Liver (tissue), 9 donors: ENCODE measurements around the gene KLHDC3. TPM values are rescaled to one million over a fixed set of nuclear protein-coding genes. Genes with fewer than 3 reads are reported as not detected.

Experiments
- DNase-seq: peaks from one replicate; pipeline ENCODE4 v3.0.0-alpha.2; 2017; ENCODE audit warnings: low spot score
- H3K27ac ChIP-seq, 2 donors: one replicate each; pipeline ENCODE4 v1.7.0; 2013; ENCODE audit warnings: inconsistent platforms in 2 of 2, low read length in 2 of 2, control low read depth in 1 of 2, low read depth in 1 of 2, mild to moderate bottlenecking in 1 of 2
- H3K27me3 ChIP-seq, 4 donors: one replicate each; pipeline versions ENCODE4 v1.6.1 to v1.7.0; 2013; ENCODE audit warnings: low read length in 3 of 4, inconsistent platforms in 1 of 4, mild to moderate bottlenecking in 1 of 4, moderate library complexity in 1 of 4; ENCODE audit not compliant: control insufficient read depth in 4 of 4, insufficient read depth in 4 of 4
- H3K36me3 ChIP-seq, 4 donors: one replicate each; pipeline versions ENCODE4 v1.6.1 to v1.7.0; 2013; ENCODE audit warnings: low read length in 3 of 4, mild to moderate bottlenecking in 3 of 4, low read depth in 1 of 4, moderate library complexity in 1 of 4; ENCODE audit not compliant: control insufficient read depth in 4 of 4, insufficient read depth in 3 of 4
- H3K4me1 ChIP-seq, 4 donors: one replicate each; pipeline versions ENCODE4 v1.6.1 to v1.7.0; 2013; ENCODE audit warnings: low read length in 3 of 4, mild to moderate bottlenecking in 3 of 4, moderate library complexity in 1 of 4; ENCODE audit not compliant: control insufficient read depth in 4 of 4, insufficient read depth in 4 of 4
- H3K4me3 ChIP-seq, 3 donors: one replicate each; pipeline versions ENCODE4 v1.6.1 to v1.7.0; 2013; ENCODE audit warnings: low read length in 3 of 3, control low read depth in 1 of 3, low read depth in 1 of 3, mild to moderate bottlenecking in 1 of 3
- H3K9ac ChIP-seq, 2 donors: one replicate each; pipeline ENCODE4 v1.7.0; 2013; ENCODE audit warnings: low read length in 2 of 2, mild to moderate bottlenecking in 2 of 2, moderate library complexity in 2 of 2, control low read depth in 1 of 2, low read depth in 1 of 2
- H3K9me3 ChIP-seq, 4 donors: one replicate each; pipeline versions ENCODE4 v1.6.1 to v1.7.0; 2013; ENCODE audit warnings: low read length in 3 of 4; ENCODE audit not compliant: control insufficient read depth in 4 of 4
- EGR1 ChIP-seq, 2 donors: IDR thresholded peaks; 2 replicates each; pipeline ENCODE4 v1.6.1; 2016 to 2018; ENCODE audit warnings: antibody characterized with exemption in 2 of 2, low read depth in 2 of 2
- FOXA1 ChIP-seq: IDR thresholded peaks from 2 replicates; pipeline ENCODE4 v1.6.1; 2016; ENCODE audit warnings: antibody characterized with exemption
- FOXA2 ChIP-seq: IDR thresholded peaks from 2 replicates; pipeline ENCODE4 v1.6.1; 2016; ENCODE audit warnings: antibody characterized with exemption
- GABPA ChIP-seq, 2 donors: IDR thresholded peaks in 1 of 2; conservative IDR thresholded peaks in 1 of 2; 2 replicates each; pipeline ENCODE4 v1.6.1; 2016; ENCODE audit warnings: antibody characterized with exemption in 2 of 2, mild to moderate bottlenecking in 1 of 2, moderate library complexity in 1 of 2
- HNF4A ChIP-seq, 2 donors: conservative IDR thresholded peaks; 2 replicates each; pipeline ENCODE4 v1.6.1; 2016; ENCODE audit warnings: antibody characterized with exemption in 2 of 2, mild to moderate bottlenecking in 2 of 2
- HNF4G ChIP-seq: IDR thresholded peaks from 2 replicates; pipeline ENCODE4 v1.6.1; 2016; ENCODE audit warnings: antibody characterized with exemption
- JUND ChIP-seq, 2 donors: IDR thresholded peaks; 2 replicates each; pipeline ENCODE4 v1.6.1; 2016; ENCODE audit warnings: antibody characterized with exemption in 2 of 2
- NR2F2 ChIP-seq: IDR thresholded peaks from 2 replicates; pipeline ENCODE4 v1.6.1; 2016; ENCODE audit warnings: antibody characterized with exemption
- RAD21 ChIP-seq, 2 donors: IDR thresholded peaks; 2 replicates each; pipeline ENCODE4 v1.6.1; 2016; ENCODE audit warnings: antibody characterized with exemption in 2 of 2, mild to moderate bottlenecking in 2 of 2
- RXRA ChIP-seq, 2 donors: IDR thresholded peaks; 2 replicates each; pipeline ENCODE4 v1.6.1; 2017 to 2018; ENCODE audit warnings: antibody characterized with exemption in 2 of 2, mild to moderate bottlenecking in 1 of 2
- SP1 ChIP-seq: IDR thresholded peaks from 2 replicates; pipeline ENCODE4 v1.6.1; 2018; ENCODE audit warnings: antibody characterized with exemption, mild to moderate bottlenecking
- TAF1 ChIP-seq: conservative IDR thresholded peaks from 2 replicates; pipeline ENCODE4 v1.6.1; 2016; ENCODE audit warnings: antibody characterized with exemption, mild to moderate bottlenecking
- YY1 ChIP-seq: IDR thresholded peaks from 2 replicates; pipeline ENCODE4 v1.6.1; 2016; ENCODE audit warnings: antibody characterized with exemption, mild to moderate bottlenecking
- WGBS: extraction: QIAGEN DNeasy Blood & Tissue Kit; methylation state at CpG from one replicate; pipeline ENCODE4 v1.1.7; 2013; 5-methylcytosine and 5-hydroxymethylcytosine counted together
- polyA plus RNA-seq, 2 donors: library from polyadenylated mRNA; stranded (reverse) in 1 of 2; unstranded in 1 of 2; fragments of 200-250 nt in 1 of 2; fragments of >200 nt in 1 of 2; fragmentation: Nextera tagmentation in 1 of 2; extraction: Ambion mirVana in 1 of 2; gene quantifications; one replicate each; pipeline versions ENCODE4 v1.2.1 to v1.2.3, GENCODE V29; 2013 to 2015
- total RNA-seq, 2 donors: library from RNA; depleted of rRNA; stranded (reverse); fragments of >200 nt; gene quantifications; one replicate each; pipeline ENCODE4 v1.2.3, GENCODE V29; 2014
- TF ChIP-seq, protein P1 (sequence below): IDR thresholded peaks from 2 replicates; pipeline ENCODE4 v1.6.1; 2016; ENCODE audit warnings: antibody characterized with exemption
- TF ChIP-seq, protein P2 (sequence below): IDR thresholded peaks from 2 replicates; pipeline ENCODE4 v1.6.1; 2016; ENCODE audit warnings: antibody characterized with exemption, mild to moderate bottlenecking
- TF ChIP-seq, protein P3 (sequence below): fragments of 150-350 bp; IDR thresholded peaks from 2 replicates; pipeline ENCODE4 v1.5.1; 2017; ENCODE audit warnings: improper control_type of control experiment, low read depth, low read length; ENCODE audit not compliant: missing input control
- TF ChIP-seq, protein P4 (sequence below): IDR thresholded peaks from 2 replicates; pipeline ENCODE4 v1.6.1; 2016; ENCODE audit warnings: antibody characterized with exemption
- TF ChIP-seq, protein P5 (sequence below): IDR thresholded peaks from 2 replicates; pipeline ENCODE4 v1.6.1; 2016; ENCODE audit warnings: antibody characterized with exemption
- donor health status: healthy.
- donor health status: healthy.
- donor health status: healthy.
- donor health status: healthy.
- donor health status: healthy.

KLHDC3 gene
- total and polyA plus RNA-seq, 4 donors = 30.9 to 66.5 (median 50.6) TPM

DNA sequence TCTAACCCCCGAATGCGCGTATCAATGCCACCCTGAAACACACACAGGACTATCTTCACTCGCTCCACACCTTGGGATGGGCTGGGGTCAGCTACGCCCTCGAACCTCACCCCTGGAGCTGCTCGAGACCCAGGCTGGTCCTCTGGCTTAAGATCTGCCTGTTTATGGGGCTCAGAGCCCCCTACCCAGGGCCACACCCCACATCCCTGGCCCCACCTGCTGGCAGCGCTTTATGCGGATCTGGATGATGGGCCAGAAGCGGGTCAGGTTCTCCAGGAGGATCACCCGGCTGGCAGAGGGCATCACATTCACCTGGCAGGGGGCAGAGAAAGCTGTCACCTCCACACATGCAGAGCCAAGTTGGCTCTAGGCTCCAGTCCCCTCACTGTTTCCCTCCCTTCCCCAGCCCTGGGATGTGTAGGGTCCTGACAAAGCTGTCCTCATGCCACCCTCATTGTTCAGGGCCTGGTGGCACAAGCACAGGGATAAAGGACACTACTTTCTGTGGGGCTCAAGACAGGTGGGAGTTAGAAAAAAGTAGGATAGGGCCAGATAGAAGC is 31.4 kb downstream of the KLHDC3 start:
- no peak for DNase-seq
- 94% methylated on average over 11 of the region's 11 CpGs for WGBS
- Histone ChIP-seq H3K36me3 (peaks cover 9 to 62% (median 27%) of the 10 kb centered on the region in 4 donors), H3K4me3 (no peak overlapping the region), H3K9ac (no peak overlapping the region), H3K27ac (no peak overlapping the region), H3K9me3 (no peaks in the 10 kb centered on the region), H3K4me1 (no peaks in the 10 kb centered on the region), H3K27me3 (no peaks in the 10 kb centered on the region)
- TF ChIP-seq HNF4G = no peak
- TF ChIP-seq FOXA2 = no peak
- TF ChIP-seq FOXA1 = no peak
- TF ChIP-seq RAD21 (IDR thresholded peaks at IDR 0.05) = no peak
- no peak for TF ChIP-seq TAF1
- no peak for TF ChIP-seq GABPA (IDR thresholded peaks at IDR 0.05 in 1 of 2, conservative IDR thresholded peaks at IDR 0.05 in 1 of 2)
- TF ChIP-seq, protein P1, sequence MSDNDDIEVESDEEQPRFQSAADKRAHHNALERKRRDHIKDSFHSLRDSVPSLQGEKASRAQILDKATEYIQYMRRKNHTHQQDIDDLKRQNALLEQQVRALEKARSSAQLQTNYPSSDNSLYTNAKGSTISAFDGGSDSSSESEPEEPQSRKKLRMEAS = no peak
- no peak for TF ChIP-seq JUND (IDR thresholded peaks at IDR 0.05)
- TF ChIP-seq NR2F2 = no peak
- TF ChIP-seq YY1 = no peak
- TF ChIP-seq, protein P2, sequence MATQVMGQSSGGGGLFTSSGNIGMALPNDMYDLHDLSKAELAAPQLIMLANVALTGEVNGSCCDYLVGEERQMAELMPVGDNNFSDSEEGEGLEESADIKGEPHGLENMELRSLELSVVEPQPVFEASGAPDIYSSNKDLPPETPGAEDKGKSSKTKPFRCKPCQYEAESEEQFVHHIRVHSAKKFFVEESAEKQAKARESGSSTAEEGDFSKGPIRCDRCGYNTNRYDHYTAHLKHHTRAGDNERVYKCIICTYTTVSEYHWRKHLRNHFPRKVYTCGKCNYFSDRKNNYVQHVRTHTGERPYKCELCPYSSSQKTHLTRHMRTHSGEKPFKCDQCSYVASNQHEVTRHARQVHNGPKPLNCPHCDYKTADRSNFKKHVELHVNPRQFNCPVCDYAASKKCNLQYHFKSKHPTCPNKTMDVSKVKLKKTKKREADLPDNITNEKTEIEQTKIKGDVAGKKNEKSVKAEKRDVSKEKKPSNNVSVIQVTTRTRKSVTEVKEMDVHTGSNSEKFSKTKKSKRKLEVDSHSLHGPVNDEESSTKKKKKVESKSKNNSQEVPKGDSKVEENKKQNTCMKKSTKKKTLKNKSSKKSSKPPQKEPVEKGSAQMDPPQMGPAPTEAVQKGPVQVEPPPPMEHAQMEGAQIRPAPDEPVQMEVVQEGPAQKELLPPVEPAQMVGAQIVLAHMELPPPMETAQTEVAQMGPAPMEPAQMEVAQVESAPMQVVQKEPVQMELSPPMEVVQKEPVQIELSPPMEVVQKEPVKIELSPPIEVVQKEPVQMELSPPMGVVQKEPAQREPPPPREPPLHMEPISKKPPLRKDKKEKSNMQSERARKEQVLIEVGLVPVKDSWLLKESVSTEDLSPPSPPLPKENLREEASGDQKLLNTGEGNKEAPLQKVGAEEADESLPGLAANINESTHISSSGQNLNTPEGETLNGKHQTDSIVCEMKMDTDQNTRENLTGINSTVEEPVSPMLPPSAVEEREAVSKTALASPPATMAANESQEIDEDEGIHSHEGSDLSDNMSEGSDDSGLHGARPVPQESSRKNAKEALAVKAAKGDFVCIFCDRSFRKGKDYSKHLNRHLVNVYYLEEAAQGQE = no peak
- TF ChIP-seq EGR1 (IDR thresholded peaks at IDR 0.05; ENCODE audit: low read depth in 2 of 2) = no peak
- TF ChIP-seq, protein P3, sequence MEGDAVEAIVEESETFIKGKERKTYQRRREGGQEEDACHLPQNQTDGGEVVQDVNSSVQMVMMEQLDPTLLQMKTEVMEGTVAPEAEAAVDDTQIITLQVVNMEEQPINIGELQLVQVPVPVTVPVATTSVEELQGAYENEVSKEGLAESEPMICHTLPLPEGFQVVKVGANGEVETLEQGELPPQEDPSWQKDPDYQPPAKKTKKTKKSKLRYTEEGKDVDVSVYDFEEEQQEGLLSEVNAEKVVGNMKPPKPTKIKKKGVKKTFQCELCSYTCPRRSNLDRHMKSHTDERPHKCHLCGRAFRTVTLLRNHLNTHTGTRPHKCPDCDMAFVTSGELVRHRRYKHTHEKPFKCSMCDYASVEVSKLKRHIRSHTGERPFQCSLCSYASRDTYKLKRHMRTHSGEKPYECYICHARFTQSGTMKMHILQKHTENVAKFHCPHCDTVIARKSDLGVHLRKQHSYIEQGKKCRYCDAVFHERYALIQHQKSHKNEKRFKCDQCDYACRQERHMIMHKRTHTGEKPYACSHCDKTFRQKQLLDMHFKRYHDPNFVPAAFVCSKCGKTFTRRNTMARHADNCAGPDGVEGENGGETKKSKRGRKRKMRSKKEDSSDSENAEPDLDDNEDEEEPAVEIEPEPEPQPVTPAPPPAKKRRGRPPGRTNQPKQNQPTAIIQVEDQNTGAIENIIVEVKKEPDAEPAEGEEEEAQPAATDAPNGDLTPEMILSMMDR = no peak
- TF ChIP-seq SP1 = no peak
- TF ChIP-seq HNF4A (conservative IDR thresholded peaks at IDR 0.05) = no peak
- TF ChIP-seq, protein P4, sequence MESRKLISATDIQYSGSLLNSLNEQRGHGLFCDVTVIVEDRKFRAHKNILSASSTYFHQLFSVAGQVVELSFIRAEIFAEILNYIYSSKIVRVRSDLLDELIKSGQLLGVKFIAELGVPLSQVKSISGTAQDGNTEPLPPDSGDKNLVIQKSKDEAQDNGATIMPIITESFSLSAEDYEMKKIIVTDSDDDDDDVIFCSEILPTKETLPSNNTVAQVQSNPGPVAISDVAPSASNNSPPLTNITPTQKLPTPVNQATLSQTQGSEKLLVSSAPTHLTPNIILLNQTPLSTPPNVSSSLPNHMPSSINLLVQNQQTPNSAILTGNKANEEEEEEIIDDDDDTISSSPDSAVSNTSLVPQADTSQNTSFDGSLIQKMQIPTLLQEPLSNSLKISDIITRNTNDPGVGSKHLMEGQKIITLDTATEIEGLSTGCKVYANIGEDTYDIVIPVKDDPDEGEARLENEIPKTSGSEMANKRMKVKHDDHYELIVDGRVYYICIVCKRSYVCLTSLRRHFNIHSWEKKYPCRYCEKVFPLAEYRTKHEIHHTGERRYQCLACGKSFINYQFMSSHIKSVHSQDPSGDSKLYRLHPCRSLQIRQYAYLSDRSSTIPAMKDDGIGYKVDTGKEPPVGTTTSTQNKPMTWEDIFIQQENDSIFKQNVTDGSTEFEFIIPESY = no peak

DNA sequence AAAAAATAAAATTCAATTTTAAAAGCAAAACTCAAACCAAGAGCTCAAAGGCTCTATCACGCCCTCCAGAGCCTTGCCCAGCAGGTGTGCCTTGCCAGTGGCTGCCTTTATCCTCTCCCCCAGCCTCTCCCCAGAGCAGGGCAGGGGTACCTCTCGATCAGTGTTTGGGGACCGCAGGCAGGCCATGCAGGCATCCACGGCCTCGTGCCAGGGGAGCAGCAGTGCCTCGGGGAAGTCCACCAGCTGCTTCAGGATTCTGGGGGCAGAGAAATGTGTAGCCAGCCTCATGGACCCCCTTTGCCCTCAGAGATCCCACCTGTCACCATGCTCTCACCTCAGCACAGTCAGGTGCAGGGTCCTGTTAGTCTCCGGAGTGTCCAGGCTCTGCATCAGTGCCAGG is 33.9 kb downstream of the KLHDC3 start:
- no peak overlapping the region for H3K4me3 ChIP-seq
- H3K27me3 ChIP-seq = no peaks in the 10 kb centered on the region
- H3K9me3 ChIP-seq = no peaks in the 10 kb centered on the region
- H3K36me3 ChIP-seq = peaks cover 9 to 59% (median 24%) of the 10 kb centered on the region in 4 donors
- DNase-seq = no peak
- H3K4me1 ChIP-seq = peaks cover 0 to 7% (median 3%) of the 10 kb centered on the region in 4 donors
- no peak overlapping the region for H3K9ac ChIP-seq
- 95% methylated on average over 7 of the region's 7 CpGs for WGBS
- no peak overlapping the region for H3K27ac ChIP-seq
- TF ChIP-seq FOXA1 (no peak), GABPA (IDR thresholded peaks at IDR 0.05 in 1 of 2, conservative IDR thresholded peaks at IDR 0.05 in 1 of 2) (no peak), NR2F2 (no peak), EGR1 (IDR thresholded peaks at IDR 0.05; ENCODE audit: low read depth in 2 of 2) (no peak), SP1 (no peak), FOXA2 (no peak), HNF4A (conservative IDR thresholded peaks at IDR 0.05) (no peak), RXRA (IDR thresholded peaks at IDR 0.05) (no peak), JUND (IDR thresholded peaks at IDR 0.05) (no peak)
- TF ChIP-seq, protein P1 = no peak
- TF ChIP-seq, protein P4 = no peak
- TF ChIP-seq, protein P5, sequence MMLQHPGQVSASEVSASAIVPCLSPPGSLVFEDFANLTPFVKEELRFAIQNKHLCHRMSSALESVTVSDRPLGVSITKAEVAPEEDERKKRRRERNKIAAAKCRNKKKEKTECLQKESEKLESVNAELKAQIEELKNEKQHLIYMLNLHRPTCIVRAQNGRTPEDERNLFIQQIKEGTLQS = no peak
